ENCODE measurements around the gene RNF150.
"Not testable (repeated sequence)": the region's sequence is repeated elsewhere in the genome, so short reads cannot be mapped to it uniquely, and the experiment has no call there.

Gene RNF150

DNA sequence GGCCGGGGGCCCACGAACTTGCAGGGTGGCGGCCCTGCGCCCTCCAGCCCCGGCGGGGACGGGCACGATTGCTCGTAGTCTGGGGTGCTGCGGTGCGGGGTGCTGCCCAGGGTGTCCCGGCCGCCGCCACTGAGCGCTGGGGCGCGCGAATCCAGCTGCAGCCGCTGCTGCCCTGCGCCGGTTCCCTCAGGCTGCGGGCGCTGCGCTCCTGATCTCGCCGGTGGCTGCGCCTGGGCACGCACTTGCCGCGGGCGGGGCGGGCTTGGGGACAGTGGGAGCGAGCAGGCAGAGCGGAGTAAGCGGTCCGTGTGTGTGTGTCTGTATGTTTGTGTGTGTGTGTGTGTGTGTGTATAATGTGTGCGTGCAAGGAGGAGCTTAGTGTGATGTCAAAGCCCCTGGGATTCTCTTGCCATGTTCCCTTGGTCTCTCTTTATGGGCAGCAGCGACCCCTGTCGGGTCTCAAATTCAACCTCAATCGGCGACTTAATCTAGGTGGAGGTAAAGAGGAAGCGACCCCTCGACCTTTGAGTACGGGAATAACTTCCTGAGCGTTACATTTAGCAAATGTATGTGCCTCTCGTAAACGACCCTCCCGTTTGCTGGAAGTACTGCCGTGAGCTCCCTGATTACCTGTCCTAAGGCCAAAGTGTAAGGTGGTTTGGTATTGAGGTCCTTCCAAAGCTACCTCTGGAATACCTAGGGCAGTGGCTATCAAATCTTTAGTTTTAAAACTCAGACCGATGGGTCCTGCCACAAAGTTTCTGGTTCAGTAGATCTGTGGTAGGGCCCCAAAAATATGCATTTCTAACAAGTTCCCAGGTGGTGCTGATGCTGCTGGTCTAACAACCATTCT, at the start of gene RNF150:
RNF150 (minus strand) TSS at position 324 of the 853 bp plus-strand sequence.
- in situ Hi-C loops (cut with MboI; ENCODE audit: low sequenced_read_pairs): no loop called here

DNA sequence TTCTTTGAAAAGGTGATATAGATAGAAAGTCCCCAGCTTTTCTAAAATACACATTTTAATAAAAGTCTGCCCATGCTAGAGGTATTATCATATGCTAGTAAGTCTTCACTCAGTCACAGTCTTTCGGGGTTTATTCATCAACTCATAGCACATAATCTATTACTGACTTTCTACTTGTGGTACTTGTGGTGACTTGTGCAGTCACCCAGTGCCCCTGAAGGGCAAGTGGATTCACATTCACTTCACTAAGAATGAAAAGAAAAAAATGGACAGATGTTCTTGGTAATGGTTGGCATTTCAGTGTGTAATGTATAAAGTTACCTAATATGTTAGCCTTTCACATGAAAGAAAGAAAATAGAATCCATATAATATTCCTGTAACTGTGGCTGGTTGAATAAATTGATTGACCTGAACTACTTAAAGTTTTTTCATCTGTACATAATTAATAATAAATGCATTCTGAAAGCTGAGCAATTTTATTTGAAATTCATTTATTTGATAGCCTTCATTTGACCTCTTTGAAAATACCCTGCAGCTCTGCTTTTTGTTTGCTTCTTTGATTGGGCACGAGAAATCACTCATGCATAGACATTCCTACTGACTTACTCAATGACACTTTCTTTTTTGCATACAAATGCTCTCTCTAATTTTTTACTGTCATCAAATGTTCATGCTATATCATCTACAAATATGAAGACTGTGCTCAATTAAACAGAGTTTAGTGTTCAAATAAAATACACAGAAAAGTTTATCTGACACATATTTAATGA, 47.9 kb upstream of the RNF150 start:
- in situ Hi-C loops (cut with MboI; ENCODE audit: low sequenced_read_pairs): no loop called here

- in situ Hi-C loops (cut with MboI; ENCODE audit: low sequenced_read_pairs): no loop called here
Measured at GRCh38 chr4:141179474-141180373, 46.5 kb upstream of the RNF150 start.

GRCh38 chr4:141177171-141177570, 43.9 kb upstream of the RNF150 start:
- in situ Hi-C loops (cut with MboI; ENCODE audit: low sequenced_read_pairs): no loop called here

GRCh38 chr4:141174457-141174856, 41.2 kb upstream of the RNF150 start:
- in situ Hi-C loops (cut with MboI; ENCODE audit: low sequenced_read_pairs): no loop called here

DNA sequence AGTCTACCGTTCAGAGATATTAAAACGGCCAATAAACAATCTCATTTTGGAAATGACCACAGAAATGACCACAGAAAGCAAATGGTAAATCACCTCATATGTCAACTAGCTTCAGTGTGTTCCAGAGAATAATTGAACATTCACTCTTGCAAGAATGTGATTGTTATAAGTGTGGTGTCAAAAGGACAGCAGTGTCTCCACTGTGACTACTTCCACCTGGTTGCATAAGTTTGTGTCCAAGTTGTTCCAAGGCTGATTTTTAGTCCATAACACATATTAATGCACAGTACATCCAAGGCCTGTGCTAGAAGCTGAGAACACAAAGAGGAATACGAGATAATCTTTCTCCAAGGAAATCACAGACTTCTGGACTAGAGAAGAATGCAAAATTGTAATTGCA, 37.4 kb upstream of the RNF150 start:
- in situ Hi-C loops (cut with MboI; ENCODE audit: low sequenced_read_pairs): no loop called here

GRCh38 chr4:141169391-141169790, 36.1 kb upstream of the RNF150 start:
- in situ Hi-C loops (cut with MboI; ENCODE audit: low sequenced_read_pairs): no loop called here

- in situ Hi-C loops (cut with MboI; ENCODE audit: low sequenced_read_pairs): not testable (repeated sequence)
Measured at GRCh38 chr4:141165001-141165400, 31.7 kb upstream of the RNF150 start.

DNA sequence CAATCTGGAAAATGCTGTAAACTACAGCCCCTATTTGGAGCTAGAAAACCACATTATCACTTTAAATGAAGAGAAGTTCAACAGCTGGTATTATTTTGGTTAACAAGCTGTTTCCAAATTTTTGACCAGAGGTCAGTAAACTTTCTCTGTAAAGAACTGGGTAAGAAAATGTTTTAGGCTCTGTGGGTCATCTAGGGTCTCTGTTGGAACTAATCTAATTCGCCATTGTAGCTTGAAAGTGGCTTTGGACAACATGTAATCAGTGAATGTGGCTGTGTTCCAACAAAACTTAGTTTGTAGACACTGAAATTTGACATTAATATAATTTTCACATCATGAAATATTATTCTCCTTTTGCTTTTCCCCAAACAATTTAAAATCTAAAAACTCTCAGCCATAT, 25.8 kb upstream of the RNF150 start:
- in situ Hi-C loops (cut with MboI; ENCODE audit: low sequenced_read_pairs): no loop called here

GRCh38 chr4:141158219-141158618, 24.9 kb upstream of the RNF150 start:
- in situ Hi-C loops (cut with MboI; ENCODE audit: low sequenced_read_pairs): no loop called here

DNA sequence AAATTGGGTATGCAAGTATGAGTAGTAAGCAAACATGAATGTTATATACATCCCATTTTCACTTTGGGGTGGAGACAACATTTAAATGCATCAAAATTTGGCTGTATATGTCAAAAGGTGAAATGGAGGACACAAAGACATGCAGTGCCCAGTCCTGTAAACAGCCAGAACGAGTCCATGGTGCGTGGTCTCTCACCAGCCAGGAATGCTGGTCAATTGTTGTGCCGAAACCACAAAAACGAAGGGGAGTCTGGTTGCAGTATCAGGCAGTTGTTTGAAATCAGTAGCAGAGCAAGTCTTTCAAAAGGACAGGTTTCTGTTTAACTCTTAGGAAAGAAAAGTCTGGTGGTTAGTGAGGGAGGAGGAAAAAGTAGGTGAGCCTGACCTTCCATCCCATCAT, 22.3 kb upstream of the RNF150 start:
- in situ Hi-C loops (cut with MboI; ENCODE audit: low sequenced_read_pairs): no loop called here

- in situ Hi-C loops (cut with MboI; ENCODE audit: low sequenced_read_pairs): no loop called here
Measured at GRCh38 chr4:141154725-141155124, 21.5 kb upstream of the RNF150 start.

GRCh38 chr4:141153751-141154510, 20.7 kb upstream of the RNF150 start:
- in situ Hi-C loops (cut with MboI; ENCODE audit: low sequenced_read_pairs): no loop called here

DNA sequence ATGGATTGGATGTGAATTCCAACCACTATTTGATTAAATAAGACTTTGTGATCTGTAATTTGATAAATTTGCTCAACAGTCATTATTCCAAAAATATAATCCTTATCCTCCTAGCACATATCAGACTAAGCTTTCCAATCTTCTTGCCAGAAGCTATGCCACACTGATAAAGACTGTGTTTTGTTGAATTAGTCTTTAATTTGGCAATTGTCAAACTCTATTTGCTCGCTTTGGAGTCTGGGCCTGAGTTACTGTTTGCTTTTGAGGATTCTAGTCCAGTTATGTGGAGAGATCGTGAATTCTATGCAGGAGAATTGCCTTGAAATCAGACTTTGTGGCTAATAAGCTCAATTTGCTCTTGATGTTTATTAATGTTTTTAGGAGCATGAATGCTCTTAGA, 10.9 kb upstream of the RNF150 start:
- in situ Hi-C loops (cut with MboI; ENCODE audit: low sequenced_read_pairs): no loop called here

GRCh38 chr4:141142423-141142822, 9.2 kb upstream of the RNF150 start:
- in situ Hi-C loops (cut with MboI; ENCODE audit: low sequenced_read_pairs): no loop called here

DNA sequence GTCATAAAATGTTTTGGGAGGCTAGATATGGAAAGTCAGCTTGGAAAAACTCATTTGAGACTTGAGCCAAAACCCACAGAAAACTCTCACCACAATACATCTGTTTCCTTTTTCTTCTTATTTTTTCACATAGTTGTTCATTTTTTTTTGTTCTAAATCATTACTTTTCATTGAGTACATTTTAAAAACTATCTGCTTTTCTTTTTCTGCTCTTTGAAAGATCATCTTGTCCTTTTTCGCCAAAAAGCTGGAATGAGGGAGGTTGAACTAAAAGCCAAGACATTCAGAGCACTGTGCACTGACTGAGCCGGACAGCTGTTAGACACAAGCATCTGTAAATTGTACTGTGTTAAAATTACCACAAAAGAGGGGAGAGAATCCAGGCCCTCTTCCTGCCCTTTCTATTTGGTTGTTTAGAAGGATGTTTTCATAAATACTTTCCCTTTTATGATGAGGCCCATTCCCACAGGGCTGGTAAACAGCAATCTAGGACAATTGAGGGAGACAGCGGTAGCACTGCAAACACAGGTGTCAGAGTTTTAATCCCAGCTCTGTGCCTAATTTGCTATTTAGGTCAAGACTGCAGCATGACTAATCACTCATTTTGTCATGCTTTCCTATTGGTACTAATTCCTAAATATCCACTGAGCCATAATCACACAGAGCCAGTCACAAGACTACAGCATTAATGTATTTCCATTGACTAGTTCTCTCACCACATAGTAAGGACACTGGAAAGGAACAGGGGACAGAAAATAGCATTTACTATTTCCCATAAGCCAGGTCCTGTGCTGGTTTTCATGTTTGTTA, 7.3 kb upstream of the RNF150 start:
- in situ Hi-C loops (cut with MboI; ENCODE audit: low sequenced_read_pairs): no loop called here

DNA sequence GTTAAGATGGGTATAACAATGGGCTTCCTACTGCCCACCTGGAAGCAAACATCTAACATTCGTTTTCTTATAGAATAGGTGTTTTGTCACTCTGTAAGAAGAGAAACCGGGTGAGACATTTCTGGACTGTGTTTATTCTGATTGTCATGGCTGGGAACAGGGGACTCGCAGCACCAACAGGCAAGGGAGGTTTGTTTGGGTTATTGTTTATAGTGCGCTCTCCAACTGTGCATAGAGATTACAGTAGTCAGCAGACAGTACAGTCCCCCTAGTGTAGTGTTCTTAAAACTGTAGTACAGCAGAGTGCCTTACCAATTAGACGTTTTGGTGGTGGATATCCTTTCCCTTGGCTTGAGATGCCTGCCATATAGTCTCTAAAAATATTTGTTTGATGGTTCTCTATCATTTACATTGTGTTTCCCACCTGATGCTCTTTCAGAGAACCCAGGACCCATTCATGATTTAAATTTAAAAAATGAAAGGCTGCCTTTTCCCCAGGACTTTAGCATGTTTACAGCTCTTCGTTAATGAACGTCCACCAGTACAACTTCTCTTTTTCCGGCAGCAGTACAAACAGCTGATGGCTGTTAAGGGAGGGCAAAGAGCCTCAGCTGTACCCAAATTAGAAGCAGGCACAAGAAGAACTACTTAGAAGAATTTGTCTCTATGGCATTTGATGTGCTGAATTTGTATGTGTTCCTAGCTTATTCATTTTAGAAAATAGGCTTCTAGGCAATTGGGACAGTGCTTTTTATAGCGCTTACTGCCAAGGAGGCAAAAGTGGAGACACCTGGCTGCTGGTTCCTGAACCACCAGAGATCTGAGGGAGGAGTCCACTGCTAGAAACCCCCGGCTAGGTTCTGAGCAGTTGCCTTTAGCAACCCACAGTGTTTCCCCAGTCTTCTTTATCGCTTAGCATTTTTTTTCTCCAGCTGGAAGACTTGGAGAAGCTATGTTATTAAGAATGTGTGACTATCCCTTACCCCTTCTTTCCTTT, 1.0 kb upstream of the RNF150 start:
- in situ Hi-C loops (cut with MboI; ENCODE audit: low sequenced_read_pairs): no loop called here

DNA sequence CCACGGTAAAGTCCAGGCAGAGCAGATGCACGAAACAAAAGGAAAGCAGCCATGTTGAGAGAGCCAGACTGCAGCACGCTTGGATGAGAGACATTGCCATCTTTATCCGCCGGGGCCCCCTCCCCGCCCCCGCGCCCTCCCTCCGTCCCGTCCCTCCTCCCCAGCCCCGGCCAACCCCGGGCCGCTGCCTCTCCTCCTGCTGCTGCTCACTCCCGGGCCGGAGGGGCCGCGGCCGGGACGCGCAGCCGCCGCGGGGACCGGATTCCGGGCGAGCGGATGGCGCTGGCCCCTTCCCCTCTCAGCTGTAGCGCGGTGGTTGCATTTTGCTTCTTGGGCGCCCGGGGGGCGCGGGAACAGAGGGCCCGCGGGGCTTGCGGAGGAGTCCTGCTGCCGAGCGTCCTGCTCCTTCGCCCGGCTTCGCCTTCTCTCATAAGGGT, 542 bp downstream of the RNF150 start:
- in situ Hi-C loops (cut with MboI; ENCODE audit: low sequenced_read_pairs): no loop called here

Data from HL-60/S4 (cell line).